ENCODE results near the gene SBDS.
"Not testable (repeated sequence)": the region's sequence is repeated elsewhere in the genome, so short reads cannot be mapped to it uniquely, and the experiment has no call there.

The SBDS gene

GRCh38 chr7:66995050-66995776 lies at the start of gene SBDS:
TSS of gene SBDS (minus strand) at chr7:66995586. CDS start at chr7:66995417, 169 bp downstream.
- DNase-seq (ENCODE audit: low spot score): peak; percentile 77

GRCh38 chr7:67043559-67043930 lies 48.2 kb upstream of the SBDS start:
- DNase-seq (ENCODE audit: low spot score): not testable (repeated sequence)

- peak; percentile 21 for DNase-seq (ENCODE audit: low spot score)
Measured at GRCh38 chr7:67042781-67043558, 47.6 kb upstream of the SBDS start.

GRCh38 chr7:67040832-67041231 lies 45.4 kb upstream of the SBDS start:
- not testable (repeated sequence) for DNase-seq (ENCODE audit: low spot score)

GRCh38 chr7:67036432-67037395 lies 41.3 kb upstream of the SBDS start:
- not testable (repeated sequence) for DNase-seq (ENCODE audit: low spot score)

GRCh38 chr7:67033251-67033650 lies 37.9 kb upstream of the SBDS start:
- no peak for DNase-seq (ENCODE audit: low spot score)

GRCh38 chr7:67031685-67032084 lies 36.3 kb upstream of the SBDS start:
- DNase-seq (ENCODE audit: low spot score): not testable (repeated sequence)

- not testable (repeated sequence) for DNase-seq (ENCODE audit: low spot score)
Measured at GRCh38 chr7:67025459-67025858, 30.1 kb upstream of the SBDS start.

GRCh38 chr7:67022511-67022910 lies 27.1 kb upstream of the SBDS start:
- no peak for DNase-seq (ENCODE audit: low spot score)

- no peak for DNase-seq (ENCODE audit: low spot score)
Measured at GRCh38 chr7:67021260-67021659, 25.9 kb upstream of the SBDS start.

GRCh38 chr7:67019562-67020390 lies 24.4 kb upstream of the SBDS start:
- DNase-seq (ENCODE audit: low spot score): no peak

GRCh38 chr7:67018940-67019339 lies 23.6 kb upstream of the SBDS start:
- DNase-seq (ENCODE audit: low spot score): no peak

- not testable (repeated sequence) for DNase-seq (ENCODE audit: low spot score)
Measured at GRCh38 chr7:67017971-67018370, 22.6 kb upstream of the SBDS start.

- DNase-seq (ENCODE audit: low spot score): not testable (repeated sequence)
Measured at GRCh38 chr7:67014076-67014622, 18.8 kb upstream of the SBDS start.

GRCh38 chr7:67009677-67010076 lies 14.3 kb upstream of the SBDS start:
- DNase-seq (ENCODE audit: low spot score): not testable (repeated sequence)

GRCh38 chr7:67008260-67008659 lies 12.9 kb upstream of the SBDS start:
- DNase-seq (ENCODE audit: low spot score): no peak

- no peak for DNase-seq (ENCODE audit: low spot score)
Measured at GRCh38 chr7:67006965-67007364, 11.6 kb upstream of the SBDS start.

GRCh38 chr7:67004145-67004544 lies 8.8 kb upstream of the SBDS start:
- DNase-seq (ENCODE audit: low spot score): not testable (repeated sequence)

- DNase-seq (ENCODE audit: low spot score): not testable (repeated sequence)
Measured at GRCh38 chr7:67000601-67001258, 5.3 kb upstream of the SBDS start.

- DNase-seq (ENCODE audit: low spot score): peak; percentile 75
Measured at GRCh38 chr7:66996444-66997191, 1.2 kb upstream of the SBDS start, which contains the start of gene TYW1. TSS of gene TYW1 (plus strand) at chr7:66996833. CDS start at chr7:66996979, 146 bp downstream.

Measured in AG08396 (cell line).